GM03348 (cell line): ENCODE results near the gene BMP2K.
"Not testable (repeated sequence)": the region's sequence is repeated elsewhere in the genome, so short reads cannot be mapped to it uniquely, and the experiment has no call there.

Source experiments
- DNase-seq: peaks from one replicate; pipeline ENCODE4 v3.0.0; 2012; ENCODE audit warnings: low spot score

The BMP2K gene

DNA sequence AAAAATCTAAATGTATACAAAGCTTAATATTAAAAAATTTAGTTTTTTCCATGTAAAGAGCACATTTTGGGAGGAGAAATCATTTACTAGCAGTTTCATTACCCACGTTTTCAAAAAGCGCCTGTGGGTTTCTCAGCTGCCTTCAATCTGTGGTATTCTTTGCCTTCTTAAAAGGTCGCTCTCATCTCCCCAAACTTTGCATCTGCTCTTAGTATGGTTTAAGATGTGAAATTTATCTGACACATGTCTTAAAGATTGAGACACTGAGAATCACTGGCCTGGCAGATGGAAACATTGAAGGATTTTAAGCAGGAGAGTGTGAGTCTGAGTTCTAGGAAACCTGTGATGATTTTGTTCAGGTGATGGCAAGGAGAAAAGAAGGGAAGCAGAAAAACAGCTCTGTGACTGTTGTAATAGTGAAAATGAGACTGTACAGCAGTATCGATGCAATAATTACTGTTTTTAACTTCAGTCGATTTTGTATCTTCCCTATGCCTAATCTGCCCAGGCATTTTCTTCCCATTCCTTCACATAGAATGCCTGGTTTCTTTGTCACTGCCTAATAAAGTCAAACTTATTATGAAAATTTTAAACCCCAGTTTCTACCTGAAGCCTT is 87.2 kb downstream of the BMP2K start:
- no peak for DNase-seq

DNA sequence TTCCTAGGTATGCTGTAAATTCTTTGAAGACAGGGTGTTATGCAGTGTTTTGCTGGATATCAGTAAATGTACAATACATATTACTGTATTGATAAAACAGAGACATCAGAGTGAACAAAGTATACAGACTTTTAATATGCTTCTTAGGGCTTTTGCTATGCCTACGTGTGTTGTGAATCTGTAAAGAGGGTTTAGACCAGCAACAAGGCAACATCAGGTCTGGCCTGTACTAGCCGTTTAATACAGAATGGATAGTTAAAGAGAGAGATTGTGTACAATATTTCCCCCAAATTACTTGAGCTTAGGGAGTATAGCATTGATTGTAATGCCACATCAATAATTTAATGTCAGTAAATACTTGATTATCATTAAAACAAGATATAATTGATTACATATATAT is 87.8 kb downstream of the BMP2K start:
- DNase-seq = no peak

GRCh38 chr4:78864405-78865024 is 88.4 kb downstream of the BMP2K start:
- peak; percentile 54 for DNase-seq

- no peak for DNase-seq
Observed at GRCh38 chr4:78865451-78865850, 89.3 kb downstream of the BMP2K start.

DNA sequence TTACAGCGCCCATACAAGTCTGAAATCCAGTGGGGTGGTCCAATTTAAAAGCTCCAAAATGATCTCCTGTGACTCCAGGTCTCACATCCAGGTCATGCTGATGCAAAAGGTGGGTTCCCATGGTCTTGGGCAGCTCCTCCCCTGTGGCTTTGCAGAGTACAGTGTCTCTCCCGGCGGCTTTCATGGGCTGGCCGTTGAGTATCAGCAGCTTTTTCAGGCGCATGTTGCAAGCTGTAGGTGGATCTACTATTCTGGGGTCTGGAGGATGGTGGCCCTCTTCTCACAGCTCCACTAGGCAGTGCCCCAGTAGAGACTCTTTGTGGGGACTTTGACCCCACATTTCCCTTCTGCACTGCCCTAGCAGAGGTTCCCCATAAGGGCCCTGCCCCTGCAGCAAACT is 92.6 kb downstream of the BMP2K start:
- not testable (repeated sequence) for DNase-seq

GRCh38 chr4:78870056-78870455 is 93.9 kb downstream of the BMP2K start:
- DNase-seq = no peak

DNA sequence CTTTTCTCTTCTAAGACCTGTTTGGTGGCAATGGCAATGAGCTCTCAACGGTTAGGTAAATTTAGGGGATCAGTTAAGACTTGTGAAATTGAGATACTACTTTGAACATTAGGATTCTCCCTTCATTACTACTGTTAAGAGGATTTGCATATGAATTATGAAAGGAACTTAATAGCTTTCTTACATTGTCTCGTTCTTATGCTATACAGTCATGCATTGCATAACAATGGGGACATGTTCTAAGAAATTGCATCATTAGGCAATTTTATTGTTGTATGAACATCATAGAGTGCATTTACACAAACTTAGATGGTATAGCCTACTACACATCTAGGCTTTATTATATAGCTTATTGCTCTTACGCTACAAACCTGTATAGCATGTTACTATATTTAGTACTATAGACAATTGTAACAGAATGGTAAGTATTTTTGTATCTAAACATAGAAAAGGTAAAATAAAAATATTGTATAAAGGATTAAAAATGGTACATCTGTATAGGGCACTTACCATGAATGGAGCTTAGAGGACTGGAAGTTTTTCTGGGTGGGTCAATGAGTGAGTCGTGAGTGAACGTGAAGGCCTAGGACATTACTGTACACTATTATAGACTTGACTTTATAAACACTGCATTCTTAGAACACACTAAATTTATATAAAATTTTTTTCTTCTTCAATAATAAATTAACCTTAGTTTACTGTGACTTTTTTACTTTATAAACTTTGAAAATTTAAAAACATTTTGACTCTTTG is 100.6 kb downstream of the BMP2K start:
- no peak for DNase-seq

DNA sequence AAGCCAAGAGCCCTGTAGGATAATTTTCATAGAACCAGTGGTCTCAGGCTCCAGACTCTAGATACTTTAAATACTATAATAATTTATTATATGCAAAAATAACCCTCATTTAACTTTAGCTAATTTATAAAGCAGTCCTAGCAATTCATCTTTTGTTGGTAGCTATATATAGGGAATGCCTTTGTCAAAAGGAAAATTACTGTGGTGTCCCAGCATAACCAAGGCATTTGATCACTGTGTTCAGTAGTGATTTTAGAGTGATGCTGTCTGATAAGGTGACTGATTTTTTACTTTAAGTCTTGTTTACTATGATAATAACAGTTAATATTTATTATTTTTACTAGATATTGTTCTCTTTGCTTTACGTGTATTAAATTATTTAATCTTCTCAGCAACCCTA is 101.9 kb downstream of the BMP2K start:
- no peak for DNase-seq

DNA sequence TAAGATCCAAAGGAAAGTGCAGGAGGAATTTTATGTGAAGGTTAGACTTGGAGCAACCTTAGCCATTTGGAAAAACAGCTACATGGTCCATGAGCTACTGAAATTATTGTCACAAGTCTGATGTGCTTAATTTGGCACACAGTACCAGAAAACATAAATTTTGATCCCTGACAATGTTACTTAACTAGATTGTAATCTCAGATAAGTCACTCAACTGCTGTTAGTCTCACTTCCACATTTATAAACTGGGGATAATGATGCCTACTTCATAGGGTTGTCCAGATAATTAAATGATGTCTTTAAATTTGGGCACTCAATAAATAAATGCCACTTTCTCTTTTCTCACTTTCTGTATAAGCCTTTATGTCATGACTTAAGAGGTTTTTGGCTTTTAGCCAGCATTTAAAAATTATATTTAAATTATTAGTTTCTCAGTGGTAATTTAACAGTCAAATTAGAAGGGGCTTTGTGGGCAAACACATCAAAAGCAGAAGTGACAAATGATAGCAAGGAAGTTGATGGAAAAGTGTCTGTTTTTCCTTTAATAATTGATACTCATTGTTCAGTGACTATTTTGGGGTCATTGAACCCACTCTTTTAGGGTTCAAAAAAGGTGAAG is 104.8 kb downstream of the BMP2K start:
- no peak for DNase-seq

GRCh38 chr4:78885598-78885997 is 109.4 kb downstream of the BMP2K start:
- peak; percentile 35 for DNase-seq

DNA sequence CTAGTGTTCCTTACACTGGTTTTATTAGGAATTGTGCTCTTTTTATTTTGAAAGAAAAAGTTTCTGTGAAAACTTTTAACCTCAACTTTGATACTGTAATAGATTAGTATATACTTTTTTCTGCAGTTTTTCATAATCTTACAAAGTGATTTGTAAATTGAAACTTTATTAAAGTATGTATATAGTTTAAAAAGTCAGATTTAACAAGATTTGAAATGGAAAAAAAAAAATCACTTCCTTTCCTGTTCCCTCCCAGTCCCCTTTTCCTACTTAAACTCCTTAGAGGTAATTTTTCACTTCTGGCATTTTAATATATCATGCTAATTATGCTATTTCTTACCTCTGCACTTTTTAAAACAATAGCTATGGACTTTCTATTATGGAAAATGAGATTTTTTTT is 113.8 kb downstream of the BMP2K start:
- DNase-seq = no peak

- no peak for DNase-seq
Observed at GRCh38 chr4:78899302-78899701, 123.2 kb downstream of the BMP2K start.

GRCh38 chr4:78901882-78902281 is 125.7 kb downstream of the BMP2K start:
- no peak for DNase-seq

GRCh38 chr4:78902298-78902697 is 126.1 kb downstream of the BMP2K start:
- no peak for DNase-seq

DNA sequence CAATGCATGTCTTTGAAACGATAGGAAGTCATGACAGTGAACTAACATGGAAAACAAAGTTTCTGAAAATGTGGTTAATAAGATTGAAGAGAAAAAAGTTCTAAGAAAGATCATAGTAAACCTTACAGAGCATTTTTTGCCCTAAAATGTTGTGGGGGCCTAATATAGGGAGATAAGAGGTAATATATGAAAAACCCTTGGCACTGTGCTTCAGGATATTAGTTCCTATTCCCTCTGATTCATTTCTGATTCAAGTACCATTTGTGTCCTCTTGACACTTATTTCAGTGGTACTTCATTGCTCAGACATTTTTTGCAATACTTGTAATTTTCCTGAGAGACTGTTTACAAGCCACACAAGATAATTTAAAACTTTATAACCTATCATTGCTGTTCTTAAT is 128.0 kb downstream of the BMP2K start:
- no peak for DNase-seq

- DNase-seq = no peak
Observed at GRCh38 chr4:78907638-78908037, 131.5 kb downstream of the BMP2K start.

GRCh38 chr4:78908974-78909373 is 132.8 kb downstream of the BMP2K start:
- DNase-seq = not testable (repeated sequence)

DNA sequence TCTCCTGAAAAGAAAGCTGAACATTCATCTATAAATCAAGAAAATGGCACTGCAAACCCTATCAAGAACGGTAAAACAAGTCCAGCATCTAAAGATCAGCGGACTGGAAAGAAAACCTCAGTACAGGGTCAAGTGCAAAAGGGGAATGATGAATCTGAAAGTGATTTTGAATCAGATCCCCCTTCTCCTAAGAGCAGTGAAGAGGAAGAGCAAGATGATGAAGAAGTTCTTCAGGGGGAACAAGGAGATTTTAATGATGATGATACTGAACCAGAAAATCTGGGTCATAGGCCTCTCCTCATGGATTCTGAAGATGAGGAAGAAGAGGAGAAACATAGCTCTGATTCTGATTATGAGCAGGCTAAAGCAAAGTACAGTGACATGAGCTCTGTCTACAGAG is 134.5 kb downstream of the BMP2K start:
- DNase-seq = no peak

GRCh38 chr4:78922207-78922606 is 146.1 kb downstream of the BMP2K start:
- peak; percentile 20 for DNase-seq

DNA sequence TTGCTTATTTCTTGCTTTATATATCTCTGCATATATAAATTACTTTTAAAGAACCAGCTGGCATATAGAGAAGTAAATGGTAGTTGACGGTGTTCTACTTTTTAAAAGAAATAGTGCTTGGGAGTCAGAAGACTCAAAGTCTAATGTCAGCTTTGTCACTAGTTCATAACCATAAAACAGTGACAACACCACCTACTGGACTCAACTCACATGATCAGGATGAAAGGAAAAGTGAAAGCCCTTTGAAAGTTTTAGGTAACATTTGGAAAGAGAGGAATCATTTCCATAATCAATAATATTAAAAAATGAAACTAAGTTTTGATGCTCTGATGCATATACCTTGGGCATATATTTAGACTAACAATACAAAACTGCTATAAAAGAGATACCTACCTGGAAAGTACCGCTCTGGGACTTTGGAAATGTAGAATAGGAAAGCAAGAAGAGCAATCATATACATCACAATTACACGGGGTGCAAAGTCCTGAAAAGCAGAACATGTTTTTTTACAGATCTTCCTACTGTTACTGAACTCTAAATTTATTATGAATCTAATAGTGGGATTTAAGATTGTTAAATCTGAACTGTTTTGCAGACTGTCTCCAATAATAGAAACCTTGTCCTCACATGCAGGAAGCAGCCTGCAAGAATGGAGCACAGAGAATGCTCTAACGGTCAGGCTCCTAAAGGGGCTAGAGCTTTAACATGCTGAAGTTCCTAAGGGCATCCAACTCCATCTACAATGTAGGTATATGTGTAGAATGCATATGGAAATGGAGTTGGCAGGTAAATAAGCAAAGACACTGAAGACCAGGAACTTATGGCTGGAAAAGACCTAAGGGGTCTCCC is 147.5 kb downstream of the BMP2K start:
- DNase-seq = no peak

DNA sequence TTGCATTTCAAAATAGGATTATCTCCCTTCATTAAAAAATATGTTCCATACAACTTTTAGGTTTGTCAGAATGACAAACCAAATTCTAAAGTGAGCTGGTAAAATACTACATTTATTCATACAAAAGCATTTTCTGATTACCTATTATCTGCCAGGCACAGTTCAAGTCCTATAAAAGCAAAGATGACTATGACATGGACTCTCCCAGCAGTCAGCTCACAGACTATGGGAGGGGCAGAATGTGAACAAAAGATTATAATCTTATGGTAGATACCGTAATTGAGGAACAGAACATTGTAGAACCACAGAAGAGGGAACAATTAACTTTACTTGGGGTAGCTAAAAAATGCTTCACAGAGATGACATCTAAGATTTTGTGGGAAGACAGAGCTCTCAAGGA is 150.7 kb downstream of the BMP2K start:
- no peak for DNase-seq

- no peak for DNase-seq
Observed at GRCh38 chr4:78928835-78929234, 152.7 kb downstream of the BMP2K start.
